K562 (cell line): ENCODE results near the gene TAF1B. TPM values are rescaled to one million over a fixed set of nuclear protein-coding genes. Genes with fewer than 3 reads are reported as not detected.

ENCODE experiments used
- ATAC-seq: fragments of 200-7000 bp; cut with Tn5 transposase; 3 replicates; pipeline ENCODE4 v1.9.1; 2020; ENCODE audit warnings: moderate library complexity
- BruUV-seq: library from RNA; stranded (reverse); fragments of 400-500 nt; replicated peaks from 2 replicates; lab custom pipeline; 2021; lab: Mats Ljungman, UMichigan
- CTCF ChIA-PET: fragments of 300-600 bp; formaldehyde crosslinking; extraction: SDS; loops from one replicate; lab custom pipeline; 2021; ENCODE audit warnings: low intra/inter-chr PET ratio; lab: Yijun Ruan, JAX
- POLR2A ChIA-PET: fragments of 300-600, 350-650 bp; sonication (Branson Sonifier 250); formaldehyde crosslinking; extraction: SDS; loops from one replicate; lab custom pipeline; 2021; ENCODE audit warnings: antibody characterized with exemption, inconsistent platforms; lab: Yijun Ruan, JAX
- DNase-seq, 4 experiments: peaks; one replicate each; pipeline versions ENCODE4 v3.0.0 to v3.0.0-alpha.2; 2011 to 2018; ENCODE audit warnings: low spot score in 3 of 4, mixed read lengths in 3 of 4; ENCODE audit errors: extremely low read depth in 1 of 4
- FAIRE-seq: peaks from 2 replicates; lab custom pipeline; 2011; peaks lifted over from hg19 to GRCh38; lab: Jason Lieb, UNC
- H2AFZ ChIP-seq: 2 replicates; pipeline ENCODE4 v1.6.0; 2011; ENCODE audit warnings: low read depth, low read length, control low read depth, inconsistent platforms
- H3K27ac ChIP-seq: fragments of 200-600 bp; 3 replicates; pipeline ENCODE4 v1.8.0; 2011; ENCODE audit warnings: low read depth, mild to moderate bottlenecking, control low read depth, inconsistent platforms, low read length, moderate library complexity, mixed read lengths; ENCODE audit errors: extremely low read depth
- H3K27me3 ChIP-seq, 2 experiments: fragments of 300-600 bp in 1 of 2; 2 replicates in 1 of 2; 3 replicates in 1 of 2; pipeline versions ENCODE4 v1.6.0 to v1.8.0; 2011; ENCODE audit warnings: inconsistent platforms in 2 of 2, low read length in 2 of 2, mild to moderate bottlenecking in 1 of 2, mixed read lengths in 1 of 2, moderate library complexity in 1 of 2; ENCODE audit not compliant: control insufficient read depth in 2 of 2, insufficient read depth in 2 of 2
- H3K36me3 ChIP-seq: fragments of 300-600 bp; 3 replicates; pipeline ENCODE4 v1.8.0; 2011; ENCODE audit warnings: mild to moderate bottlenecking, low read length, inconsistent platforms; ENCODE audit not compliant: control insufficient read depth, insufficient read depth
- H3K4me1 ChIP-seq, 2 experiments: fragments of 200-600 bp in 1 of 2; replicated peaks in 1 of 2; 2 replicates in 1 of 2; 3 replicates in 1 of 2; pipeline versions ENCODE4 v1.5.1 to v1.8.0; 2011; ENCODE audit warnings: inconsistent platforms in 2 of 2, low read length in 2 of 2, mild to moderate bottlenecking in 1 of 2, mixed read lengths in 1 of 2, moderate library complexity in 1 of 2; ENCODE audit not compliant: control insufficient read depth in 2 of 2, insufficient read depth in 2 of 2
- H3K4me2 ChIP-seq: 2 replicates; pipeline ENCODE4 v1.6.1; 2011; ENCODE audit warnings: low read length, control low read depth, inconsistent platforms, mixed read lengths; ENCODE audit not compliant: insufficient read depth
- H3K4me3 ChIP-seq: fragments of 200-600 bp; sonication (generic), shearing (Covaris generic); 2 replicates; pipeline ENCODE4 v1.5.1; 2016; ENCODE audit warnings: control low read depth, inconsistent platforms
- H3K79me2 ChIP-seq: fragments of 200-600 bp; 3 replicates; pipeline ENCODE4 v1.8.0; 2011; ENCODE audit warnings: low read length, inconsistent platforms; ENCODE audit not compliant: control insufficient read depth, insufficient read depth
- H3K9ac ChIP-seq, 2 experiments: 2 replicates each; pipeline versions ENCODE4 v1.6.0 to v1.6.1; 2011; ENCODE audit warnings: low read depth in 2 of 2, low read length in 2 of 2, control low read depth in 1 of 2, inconsistent platforms in 1 of 2, mild to moderate bottlenecking in 1 of 2, mixed read lengths in 1 of 2; ENCODE audit not compliant: insufficient read depth in 1 of 2
- H3K9me1 ChIP-seq: one replicate; pipeline ENCODE4 v1.6.0; 2011; ENCODE audit warnings: inconsistent platforms, mild to moderate bottlenecking, low read length, moderate library complexity; ENCODE audit not compliant: control insufficient read depth, insufficient read depth
- H3K9me3 ChIP-seq: replicated peaks from 2 replicates; pipeline ENCODE4 v1.5.1; 2011; ENCODE audit warnings: low read depth, low read length, inconsistent platforms; ENCODE audit not compliant: control insufficient read depth, insufficient read depth
- H4K20me1 ChIP-seq: replicated peaks from 2 replicates; pipeline ENCODE4 v1.6.1; 2011; ENCODE audit warnings: low read length, inconsistent platforms, mixed read lengths; ENCODE audit not compliant: control insufficient read depth, insufficient read depth
- CAMTA2 ChIP-seq: fragments of 250-450 bp; sonication (Bioruptor Pico); conservative IDR thresholded peaks from 2 replicates; pipeline ENCODE4 v1.5.1; 2022
- MAZ ChIP-seq, 2 experiments: fragments of 450-650 bp in 1 of 2; sonication (generic) in 1 of 2; formaldehyde crosslinking; IDR thresholded peaks in 1 of 2; conservative IDR thresholded peaks in 1 of 2; 2 replicates each; pipeline versions ENCODE4 v1.4.0 to v1.5.0; 2020; ENCODE audit warnings: mild to moderate bottlenecking in 1 of 2, missing genetic modification reagents in 1 of 2
- RBM14 ChIP-seq: fragments of 200-400 bp; formaldehyde crosslinking; IDR thresholded peaks from 2 replicates; pipeline ENCODE4 v1.6.1; 2018; ENCODE audit warnings: low read depth, mild to moderate bottlenecking, low read length, moderate library complexity, borderline replicate concordance; ENCODE audit not compliant: insufficient read depth
- ZNF507 ChIP-seq: conservative IDR thresholded peaks from 2 replicates; pipeline ENCODE4 v1.6.1; 2017; ENCODE audit warnings: missing genetic modification characterization, missing compliant biosample characterization
- ZNF561 ChIP-seq: fragments of 450-650 bp; formaldehyde crosslinking; conservative IDR thresholded peaks from 2 replicates; pipeline ENCODE4 v1.4.0; 2020; ENCODE audit warnings: mild to moderate bottlenecking, moderate library complexity
- WGBS: fragments of 100-300 bp; shearing (Covaris generic); methylation state at CpG from one replicate; pipeline ENCODE4 v1.1.6; 2016; ENCODE audit warnings: low coverage, mixed read lengths; ENCODE audit not compliant: insufficient coverage; ENCODE audit errors: missing lambda C conversion rate; 5-methylcytosine and 5-hydroxymethylcytosine counted together
- in situ Hi-C: fragments of 300-500 bp; cut with MboI; formaldehyde crosslinking; loops from 4 replicates; pipeline ENCODE4 v1.15.0; 2018; ENCODE audit warnings: inconsistent platforms, mixed read lengths
- intact Hi-C: fragments of 100-400 bp; cut with micrococcal nuclease; formaldehyde crosslinking; loops from 2 replicates; pipeline ENCODE4 v1.14.2; 2022
- polyA plus RNA-seq, 8 experiments: library from polyadenylated mRNA; depleted of rRNA in 4 of 8; stranded (reverse) in 5 of 8; unstranded in 3 of 8; fragments of >200 nt; fragmentation: Nextera tagmentation in 2 of 8; fragmentation: Illumina TruSeq in 1 of 8; extraction: Ambion mirVana in 2 of 8; extraction: Trizol in 1 of 8; gene quantifications; 2 replicates each; pipeline versions ENCODE4 v1.2.1 to v1.2.3, GENCODE V29; 2011 to 2014; ENCODE audit warnings: inconsistent platforms in 1 of 8, missing spikeins in 1 of 8
- total RNA-seq, 7 experiments: library from RNA; depleted of rRNA in 6 of 7; stranded (reverse); fragments of >200 nt in 6 of 7; fragmentation: Illumina TruSeq in 2 of 7; extraction: Trizol in 2 of 7; gene quantifications; 2 replicates each; pipeline versions ENCODE4 v1.2.1 to v1.2.3, GENCODE V29; 2011 to 2021; ENCODE audit warnings: low replicate concordance in 1 of 7

TAF1B gene
- total and polyA plus RNA-seq, 9 of the 15 experiments (the other 6 are each of a cell fraction or from before 2014, with no cell fraction given): 8.8 to 25.1 (median 17.3) TPM

- TF ChIP-seq CAMTA2 (CRISPR knock-in tag) (no peak), ZNF507 (tag) (no peak), MAZ (CRISPR knock-in tag; conservative IDR thresholded peaks at IDR 0.05 in 1 of 2, IDR thresholded peaks at IDR 0.05 in 1 of 2) (no peak), RBM14 (no peak), ZNF561 (CRISPR knock-in tag) (no peak)
- Histone ChIP-seq H3K27me3 (peaks cover 0 to 8% of the 10 kb centered on the region in 2 experiments; a peak in 1 of 5 replicates), H3K9me1 (no peaks in the 10 kb centered on the region), H3K36me3 (no peaks in the 10 kb centered on the region), H4K20me1 (no peaks in the 10 kb centered on the region), H3K4me1 (peaks cover 23 to 32% of the 10 kb centered on the region in 2 experiments), H3K9me3 (no peaks in the 10 kb centered on the region), H2AFZ (no peak overlapping the region), H3K27ac (no peak overlapping the region), H3K9ac (no peak overlapping the region), H3K4me2 (no peak overlapping the region), H3K4me3 (no peak overlapping the region), H3K79me2 (no peaks in the 10 kb centered on the region)
- in situ Hi-C loops: loop anchor here (10.0 kb wide), 1 partner anchor 638 kb away; no protein-coding TSS in a partner anchor
- FAIRE-seq (no peak), DNase-seq (no peak), ATAC-seq (no peak)
- WGBS: 34% methylated on average over 4 of the region's 4 CpGs
- intact Hi-C loops: no loop called here
- ChIA-PET CTCF (no interaction called here), POLR2A (interaction anchor here (0.7 kb wide), 1 partner anchor 47 kb away, joined by 3 read pairs; no protein-coding TSS in a partner anchor)
- no TSS peak for BruUV-seq
These were observed 46.2 kb upstream of the TAF1B start for GRCh38 chr2:9797086-9797485.
